Skeletal muscle cell (primary cell): ENCODE data around the gene ETV6.

ENCODE experiments used
- DNase-seq: peaks from one replicate; pipeline ENCODE4 v3.0.0-alpha.2; 2010; ENCODE audit warnings: low read depth
- H3K4me3 ChIP-seq: 2 replicates; pipeline ENCODE4 v1.5.1; 2011; ENCODE audit warnings: low read depth, mild to moderate bottlenecking, control low read depth, low read length, moderate library complexity

Gene ETV6

DNA sequence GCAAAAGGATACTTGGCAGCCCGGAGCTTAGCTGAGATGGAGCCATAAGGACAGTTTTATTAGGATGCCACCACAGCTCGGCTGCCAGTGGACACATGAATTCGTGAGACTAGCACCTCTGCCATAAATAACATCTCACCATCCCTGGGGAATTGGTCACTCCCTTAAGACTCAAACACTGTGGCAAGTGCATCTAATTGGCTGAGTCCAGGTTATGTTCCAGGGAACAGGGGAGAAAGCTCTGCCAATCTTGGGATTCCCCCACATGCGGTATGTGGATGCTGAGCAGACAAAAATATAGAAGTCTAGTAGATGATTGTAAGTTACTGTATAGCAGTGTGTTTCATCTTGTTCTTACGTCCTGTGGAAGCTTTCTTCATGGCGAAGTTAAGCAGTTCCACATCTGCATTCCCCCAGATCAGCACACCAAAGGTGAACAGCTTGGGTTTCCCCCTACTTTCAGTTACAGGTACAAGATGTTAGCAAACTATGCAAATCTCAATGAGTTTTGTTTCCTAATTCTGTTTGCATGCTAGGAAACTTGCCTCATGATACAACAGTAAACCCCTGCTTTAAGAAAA lies 131.1 kb downstream of the ETV6 start:
- H3K4me3 ChIP-seq = no peak overlapping the region
- DNase-seq = no peak

- no peak for DNase-seq
- no peak overlapping the region for H3K4me3 ChIP-seq
Measured at GRCh38 chr12:11782914-11783420, 133.5 kb downstream of the ETV6 start.

DNA sequence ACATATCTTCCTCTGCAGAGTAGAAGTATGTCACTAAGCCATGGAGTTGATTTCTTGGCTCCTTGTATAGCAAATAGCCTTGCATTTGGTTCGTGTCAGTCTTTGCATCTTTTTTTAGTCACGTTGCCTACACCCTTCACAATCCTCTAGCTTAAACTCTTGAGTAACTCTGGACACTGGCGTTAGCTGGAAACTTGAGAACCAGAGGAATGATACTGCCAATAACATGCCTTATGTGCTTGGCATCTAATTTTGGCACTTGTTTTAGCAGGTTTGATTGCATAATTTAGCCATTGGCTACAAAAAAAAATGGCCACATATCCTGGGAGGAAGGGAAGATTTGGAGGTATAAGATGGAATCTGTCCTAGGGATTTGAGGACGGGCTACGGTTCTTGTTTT lies 136.2 kb downstream of the ETV6 start:
- no peak for DNase-seq
- no peak overlapping the region for H3K4me3 ChIP-seq

DNA sequence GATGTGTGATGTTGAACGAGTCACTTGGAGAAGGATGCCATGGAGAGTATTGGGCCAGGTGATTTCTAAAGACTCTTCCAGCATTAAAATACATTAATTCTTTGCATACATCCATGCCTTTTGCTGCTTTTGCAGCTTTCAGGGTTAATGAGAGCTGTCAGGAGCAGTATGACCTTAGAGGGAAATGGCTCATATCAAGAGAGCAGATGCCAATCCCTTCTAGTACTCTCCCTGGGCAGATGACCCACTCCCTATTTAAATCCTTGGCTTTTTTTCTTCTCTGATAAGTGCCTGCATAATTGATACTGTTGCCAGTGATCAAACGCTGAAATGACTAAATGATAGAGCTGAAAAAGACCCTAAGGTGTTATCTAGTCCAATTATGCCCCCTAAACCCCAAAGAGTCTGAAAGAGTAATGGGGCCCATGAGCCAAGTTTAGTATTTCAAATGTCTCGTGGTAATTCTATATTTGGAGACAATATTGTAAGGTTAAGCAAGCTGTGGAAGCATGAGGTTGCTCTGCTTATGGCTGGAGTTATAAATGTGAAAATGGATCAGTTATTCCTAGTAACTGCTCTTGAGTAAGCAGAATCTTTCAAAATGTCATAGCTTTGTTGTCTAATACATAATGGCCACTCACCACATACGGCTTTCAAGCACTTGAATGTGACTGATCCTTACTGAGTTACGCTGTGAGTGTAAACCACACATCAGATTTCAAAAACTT lies 137.3 kb downstream of the ETV6 start:
- DNase-seq = no peak
- H3K4me3 ChIP-seq = no peak overlapping the region

DNA sequence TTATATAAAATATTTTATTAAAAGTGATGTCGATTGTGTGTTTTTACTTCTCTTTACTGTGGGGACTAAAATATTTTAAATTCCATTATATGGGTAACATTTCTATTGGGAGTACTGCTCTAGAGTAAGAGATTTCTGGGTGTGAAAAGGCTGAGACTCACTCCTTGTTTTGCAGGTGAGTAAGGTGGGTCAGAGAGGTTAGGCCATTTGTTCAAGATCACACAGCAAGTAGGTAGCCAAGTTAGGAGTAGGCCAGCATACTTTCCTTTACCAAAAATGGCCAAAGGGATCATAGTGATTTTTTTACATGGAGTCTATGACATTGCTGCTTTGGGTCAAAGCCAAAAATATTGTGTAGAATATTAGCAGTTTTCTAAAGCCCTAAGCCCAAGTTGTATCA lies 138.0 kb downstream of the ETV6 start:
- DNase-seq = no peak

DNA sequence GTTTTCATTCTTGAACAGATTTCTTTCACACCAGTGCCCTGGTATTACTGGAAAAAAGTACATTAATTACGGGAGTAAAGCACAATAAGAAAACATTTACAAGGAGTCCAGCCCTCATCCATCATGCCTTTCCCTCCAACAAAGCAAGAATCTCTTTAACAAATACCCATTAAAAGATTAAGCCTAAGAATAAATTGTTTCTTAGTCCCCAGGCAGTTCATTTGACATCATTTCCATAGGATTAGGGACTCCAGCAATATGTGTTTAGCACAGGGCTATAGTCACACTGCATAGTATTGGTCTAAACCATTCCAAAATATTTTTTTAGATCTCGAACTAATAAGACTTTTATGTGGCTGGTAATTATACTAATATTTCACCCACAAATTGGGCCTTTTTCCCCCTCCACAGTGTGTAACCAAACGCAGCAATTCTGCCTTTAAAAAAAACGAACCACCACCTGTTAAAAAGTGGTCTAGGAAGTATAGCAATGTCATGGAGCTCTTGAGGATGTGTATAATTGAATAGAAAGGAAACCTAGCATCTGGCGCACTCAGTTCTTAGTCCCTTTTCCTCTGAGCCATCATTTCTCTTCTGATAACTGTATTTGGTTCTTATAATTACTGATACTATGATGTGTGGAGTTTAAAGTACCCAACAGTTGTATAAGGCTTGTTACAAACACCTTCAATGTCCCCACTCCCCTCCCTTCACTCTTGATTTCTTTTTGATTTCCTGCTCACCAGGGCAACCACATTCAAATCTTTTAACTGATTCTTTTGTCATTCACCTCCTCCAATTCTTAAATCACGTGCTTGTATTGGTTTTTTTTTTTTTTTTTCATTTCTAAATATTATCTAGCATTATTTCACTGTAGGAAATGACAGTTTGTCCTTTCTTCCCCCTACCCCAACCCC lies 138.7 kb downstream of the ETV6 start:
- no peak for DNase-seq
- H3K4me3 ChIP-seq = no peak overlapping the region

More for the DNA sequence above, 138.0 kb downstream of the ETV6 start:
- H3K4me3 ChIP-seq = no peak overlapping the region

DNA sequence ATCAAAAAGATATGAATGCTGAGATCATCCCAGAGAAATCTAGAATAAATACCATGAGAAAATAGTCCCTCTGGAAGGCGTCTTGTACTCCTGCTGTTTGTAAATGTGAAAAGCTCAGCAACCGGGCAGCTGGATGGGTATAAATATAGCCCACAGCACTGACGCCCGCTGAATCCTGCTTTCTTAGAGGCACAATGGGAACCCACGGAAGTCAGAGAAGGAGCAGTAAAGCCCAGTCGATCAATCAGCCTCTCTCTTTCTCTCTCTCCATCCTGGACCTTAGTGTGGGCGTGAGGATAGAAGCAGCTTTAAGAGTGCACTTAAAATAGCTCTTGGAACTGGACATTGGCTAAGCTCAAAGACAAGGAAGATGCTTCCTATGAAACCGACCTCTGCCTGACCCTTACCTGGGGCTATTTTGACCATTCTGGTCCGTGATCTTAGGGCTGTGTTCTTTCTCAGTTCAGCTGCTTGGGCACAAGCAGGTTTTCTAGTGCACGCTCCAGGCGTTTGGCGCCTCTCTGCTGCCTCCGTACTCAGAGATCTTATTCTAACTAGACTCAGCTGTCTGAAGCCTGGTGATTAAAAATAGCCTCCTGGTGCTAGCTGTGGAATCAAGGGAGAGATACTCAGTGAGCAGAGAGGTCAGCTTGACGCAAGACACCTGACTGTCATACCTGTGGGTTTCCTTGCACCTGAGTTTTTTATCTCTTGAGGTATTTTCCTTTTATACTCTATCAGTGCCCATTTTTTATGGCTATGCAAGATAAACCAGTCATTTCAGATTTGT lies 144.6 kb downstream of the ETV6 start:
- DNase-seq = no peak
- no peak overlapping the region for H3K4me3 ChIP-seq

- no peak overlapping the region for H3K4me3 ChIP-seq
Measured at GRCh38 chr12:11794751-11795150, 145.3 kb downstream of the ETV6 start.

GRCh38 chr12:11795192-11795912 lies 145.9 kb downstream of the ETV6 start:
- DNase-seq = no peak
- H3K4me3 ChIP-seq = no peak overlapping the region

More at GRCh38 chr12:11794751-11795150, 145.3 kb downstream of the ETV6 start:
- no peak for DNase-seq

DNA sequence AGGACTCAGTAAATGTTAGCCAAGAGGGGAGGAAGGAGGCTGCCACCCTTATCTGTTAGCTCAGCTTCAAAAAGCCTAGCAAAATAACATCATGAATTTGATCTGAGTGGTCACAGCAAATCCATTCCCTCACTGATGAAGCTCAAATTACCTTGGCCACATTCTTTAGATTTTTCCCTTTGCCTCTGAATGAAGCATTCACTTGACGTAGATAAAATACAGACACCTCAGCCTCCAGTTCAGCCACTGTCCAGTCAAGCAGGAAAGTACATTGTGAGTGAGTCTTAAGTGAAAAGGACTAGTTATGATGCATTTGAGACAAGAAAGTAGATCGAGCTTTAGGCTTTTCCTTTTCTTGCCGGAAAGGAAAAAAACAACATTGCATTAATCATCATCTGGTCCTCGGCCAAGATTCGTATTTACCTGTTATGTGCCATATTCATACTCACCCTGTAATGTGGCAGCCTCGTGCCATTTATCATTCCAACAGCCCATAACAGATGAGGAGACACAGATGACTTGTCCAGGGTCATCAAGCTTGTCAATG lies 146.5 kb downstream of the ETV6 start:
- no peak overlapping the region for H3K4me3 ChIP-seq
- DNase-seq = no peak

- H3K4me3 ChIP-seq = no peak overlapping the region
- peak; percentile 62 for DNase-seq
Measured at GRCh38 chr12:11797317-11797913, 147.9 kb downstream of the ETV6 start.

- DNase-seq = no peak
- H3K4me3 ChIP-seq = no peak overlapping the region
Measured at GRCh38 chr12:11798006-11798708, 148.7 kb downstream of the ETV6 start.

DNA sequence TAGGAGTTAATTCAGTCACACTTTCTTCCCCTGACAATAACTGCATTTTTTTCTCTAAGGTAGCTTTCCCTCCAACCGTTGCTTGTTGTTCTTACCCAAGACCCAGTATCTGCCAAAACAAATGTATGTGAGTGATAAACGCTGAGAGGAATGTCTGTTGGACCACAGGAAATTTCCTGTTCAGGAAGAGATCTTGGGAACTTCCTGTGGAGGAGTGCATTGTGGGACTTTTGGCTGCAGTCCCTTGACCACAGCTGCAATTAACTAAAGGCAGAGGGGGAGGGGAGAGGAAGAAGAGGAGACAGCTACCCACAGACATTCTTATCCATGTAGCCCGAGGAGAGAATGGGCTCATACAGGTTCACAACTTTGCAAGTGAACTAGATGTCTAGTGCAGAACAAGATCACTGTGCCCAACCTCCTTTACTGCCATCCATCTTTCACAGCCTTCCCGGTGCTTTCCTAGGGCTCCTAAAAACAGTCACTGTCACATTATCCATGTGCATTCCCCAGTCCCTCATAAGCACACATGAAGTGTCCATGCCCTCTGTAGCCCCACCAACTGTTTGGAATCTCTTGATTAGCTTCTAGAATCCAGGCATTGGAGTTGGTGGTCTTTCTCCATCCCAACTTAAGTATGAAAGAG lies 149.5 kb downstream of the ETV6 start:
- no peak overlapping the region for H3K4me3 ChIP-seq
- peak; percentile 86 for DNase-seq

GRCh38 chr12:11799502-11799873 lies 150.0 kb downstream of the ETV6 start:
- no peak overlapping the region for H3K4me3 ChIP-seq
- no peak for DNase-seq

GRCh38 chr12:11801643-11802042 lies 152.2 kb downstream of the ETV6 start:
- no peak for DNase-seq
- no peak overlapping the region for H3K4me3 ChIP-seq

DNA sequence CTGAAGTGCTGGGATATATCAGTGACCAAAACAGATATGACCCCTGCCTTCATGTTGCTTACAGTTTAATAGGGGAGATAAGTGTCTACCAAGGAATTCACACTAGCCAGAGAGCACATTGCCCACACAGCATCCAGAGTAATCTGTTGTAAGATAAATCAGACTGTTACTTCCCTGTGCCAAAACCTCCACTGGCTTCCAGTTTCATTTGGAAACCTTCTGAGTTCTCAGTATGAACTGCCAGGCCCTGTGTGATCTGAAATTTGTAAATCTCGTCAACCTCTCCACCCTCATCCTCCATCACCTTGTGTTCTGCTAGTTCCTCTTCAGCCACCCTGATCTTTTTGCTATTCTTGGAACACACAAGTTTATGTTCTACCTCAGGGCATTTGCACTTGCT lies 154.7 kb downstream of the ETV6 start:
- no peak overlapping the region for H3K4me3 ChIP-seq
- DNase-seq = no peak

DNA sequence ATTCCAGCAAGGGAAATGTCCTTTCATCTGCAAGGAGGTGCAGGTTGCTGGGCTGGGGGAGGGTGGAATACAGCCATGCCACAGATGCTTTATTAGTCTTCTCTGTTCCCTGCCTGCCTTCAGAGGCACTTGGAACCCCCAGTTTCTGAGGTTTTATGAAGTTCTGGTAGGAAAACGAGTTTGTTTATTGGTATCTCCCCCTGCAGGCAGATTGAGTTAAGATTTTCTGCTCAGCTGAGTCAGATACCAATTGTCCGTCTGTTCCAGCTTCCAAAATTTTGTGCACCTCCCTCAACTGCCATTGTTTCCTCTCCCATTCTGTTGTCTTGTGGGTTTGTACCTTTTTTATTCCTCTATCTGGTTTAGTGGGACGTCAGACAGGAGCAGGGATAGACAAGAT lies 155.6 kb downstream of the ETV6 start:
- no peak for DNase-seq
- H3K4me3 ChIP-seq = no peak overlapping the region
